ENCODE measurements around the gene EGFR. TPM values are rescaled to one million over a fixed set of nuclear protein-coding genes. Genes with fewer than 3 reads are reported as not detected.

Gene EGFR
- total RNA-seq (40.6 and 51.0 TPM in 2 replicates), polyA plus RNA-seq (21.6 and 28.3 TPM in 2 replicates)

- Histone ChIP-seq H3K4me3 (peak within 1 kb of the TSS; percentile 96), H3K4me2 (peak within 1 kb of the TSS; percentile 93), H3K27ac (peak within 1 kb of the TSS; percentile 98), H2AFZ (peak within 1 kb of the TSS; percentile 69), H3K79me2 (peaks cover 41% of the 10 kb centered on the region), H3K4me1 (ENCODE audit: insufficient read depth) (no peaks in the 10 kb centered on the region), H3K36me3 (replicated peaks; ENCODE audit: insufficient read depth, low read depth) (no peaks in the 10 kb centered on the region), H3K9me2 (replicated peaks; ENCODE audit: insufficient read depth) (no peaks in the 10 kb centered on the region), H3K27me3 (no peaks in the 10 kb centered on the region), H3K9me3 (ENCODE audit: low read depth) (no peaks in the 10 kb centered on the region), H4K20me1 (ENCODE audit: insufficient read depth, poor library complexity, severe bottlenecking) (peaks cover 5% of the 10 kb centered on the region)
- peak; percentile 87 for DNase-seq (ENCODE audit: low spot score)
- TF ChIP-seq EZH2 (IDR thresholded peaks at IDR 0.05; ENCODE audit: borderline replicate concordance) = no peak
- 14% methylated on average over 41 of the region's 80 CpGs for WGBS (ENCODE audit: low lambda C conversion rate, missing lambda C conversion rate)
Measured at GRCh38 chr7:55018361-55019190, at the start of gene EGFR. Gene EGFR (plus strand): TSS chr7:55019017. CDS start chr7:55019278, 261 bp downstream.

DNA sequence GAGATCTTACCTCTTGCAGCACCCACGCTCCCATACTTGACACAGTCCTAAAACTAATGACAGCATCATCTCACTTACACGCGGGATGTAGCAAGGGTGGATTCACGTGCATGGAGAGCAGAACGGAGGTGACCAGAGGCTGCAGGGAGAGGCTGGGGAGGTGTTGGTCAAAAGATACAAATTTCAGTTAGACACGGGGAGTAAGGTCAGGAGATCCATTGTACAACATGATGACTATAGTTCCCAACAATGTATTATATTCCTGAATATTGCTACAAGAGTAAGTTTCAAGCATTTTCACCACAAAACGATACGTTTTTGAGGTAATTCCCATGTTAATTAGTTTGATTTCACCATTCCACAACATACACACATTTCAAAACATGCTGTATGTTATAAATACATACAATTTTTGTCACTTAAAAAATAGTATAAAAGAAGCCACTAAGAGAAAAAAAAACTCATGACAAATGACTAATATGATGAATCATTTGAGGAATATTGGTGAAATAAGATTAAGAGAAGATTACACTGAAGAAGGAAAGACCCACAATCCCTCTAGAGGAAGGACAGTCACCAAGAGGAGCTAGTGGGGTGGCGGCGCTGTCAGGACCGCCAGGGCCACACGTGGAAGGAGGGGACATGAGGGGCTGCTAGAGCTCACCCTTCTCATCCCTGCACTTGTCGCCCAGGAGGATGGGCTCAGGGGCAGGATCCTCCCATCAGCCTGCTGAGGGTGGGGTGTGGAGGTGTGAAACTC lies 49.4 kb upstream of the EGFR start:
- Histone ChIP-seq H3K4me3 (no peak overlapping the region), H3K79me2 (no peaks in the 10 kb centered on the region), H3K9me3 (ENCODE audit: low read depth) (no peaks in the 10 kb centered on the region), H3K36me3 (replicated peaks; ENCODE audit: insufficient read depth, low read depth) (no peaks in the 10 kb centered on the region), H3K4me2 (no peak overlapping the region), H3K27me3 (no peaks in the 10 kb centered on the region), H3K9me2 (replicated peaks; ENCODE audit: insufficient read depth) (no peaks in the 10 kb centered on the region), H3K4me1 (ENCODE audit: insufficient read depth) (no peaks in the 10 kb centered on the region), H4K20me1 (ENCODE audit: insufficient read depth, poor library complexity, severe bottlenecking) (no peaks in the 10 kb centered on the region), H2AFZ (no peak overlapping the region), H3K27ac (no peak overlapping the region)
- 90% methylated on average over 13 of the region's 13 CpGs for WGBS (ENCODE audit: low lambda C conversion rate, missing lambda C conversion rate)
- DNase-seq (ENCODE audit: low spot score) = no peak
- no peak for TF ChIP-seq EZH2phosphoT487 (IDR thresholded peaks at IDR 0.05; ENCODE audit: low read depth, severe bottlenecking, unreplicated experiment)
- TF ChIP-seq EZH2 (IDR thresholded peaks at IDR 0.05; ENCODE audit: borderline replicate concordance) = no peak
- TF ChIP-seq CTCF (IDR thresholded peaks at IDR 0.05; ENCODE audit: poor library complexity) = no peak

GRCh38 chr7:54972733-54973294 lies 46.0 kb upstream of the EGFR start:
- Histone ChIP-seq H3K36me3 (replicated peaks; ENCODE audit: insufficient read depth, low read depth) (no peaks in the 10 kb centered on the region), H2AFZ (no peak overlapping the region), H3K9me3 (ENCODE audit: low read depth) (no peaks in the 10 kb centered on the region), H3K4me1 (ENCODE audit: insufficient read depth) (no peaks in the 10 kb centered on the region), H3K79me2 (no peaks in the 10 kb centered on the region), H3K9me2 (replicated peaks; ENCODE audit: insufficient read depth) (no peaks in the 10 kb centered on the region), H3K27ac (no peak overlapping the region), H3K27me3 (no peaks in the 10 kb centered on the region), H3K4me3 (no peak overlapping the region), H4K20me1 (ENCODE audit: insufficient read depth, poor library complexity, severe bottlenecking) (no peaks in the 10 kb centered on the region), H3K4me2 (no peak overlapping the region)
- DNase-seq (ENCODE audit: low spot score) = no peak
- WGBS (ENCODE audit: low lambda C conversion rate, missing lambda C conversion rate) = 77% methylated on average over 2 of the region's 2 CpGs
- TF ChIP-seq EZH2phosphoT487 (IDR thresholded peaks at IDR 0.05; ENCODE audit: low read depth, severe bottlenecking, unreplicated experiment) (no peak), EZH2 (IDR thresholded peaks at IDR 0.05; ENCODE audit: borderline replicate concordance) (no peak), CTCF (IDR thresholded peaks at IDR 0.05; ENCODE audit: poor library complexity) (no peak)

Measured in hepatocyte (in vitro differentiated cells).